Brain microvascular endothelial cell (primary cell): ENCODE data around the gene SOCS4.
"Not testable (repeated sequence)": the region's sequence is repeated elsewhere in the genome, so short reads cannot be mapped to it uniquely, and the experiment has no call there.

Experiments used
- DNase-seq: peaks from one replicate; pipeline ENCODE4 v3.0.0-alpha.2; 2020
- H3K27ac ChIP-seq: fragments of 250-450 bp; sonication (Bioruptor Pico); 2 replicates; pipeline ENCODE4 v1.5.1; 2020; ENCODE audit warnings: mild to moderate bottlenecking, moderate library complexity
- H3K27me3 ChIP-seq: fragments of 250-450 bp; sonication (Bioruptor Pico); replicated peaks from 2 replicates; pipeline ENCODE4 v1.5.1; 2020; ENCODE audit warnings: mild to moderate bottlenecking
- H3K36me3 ChIP-seq: fragments of 250-450 bp; sonication (Bioruptor Pico); replicated peaks from 2 replicates; pipeline ENCODE4 v1.5.1; 2020; ENCODE audit warnings: mild to moderate bottlenecking
- H3K4me3 ChIP-seq: 2 replicates; pipeline ENCODE4 v1.5.1; 2011; ENCODE audit warnings: low read depth, mild to moderate bottlenecking, control low read depth, low read length, moderate library complexity
- CTCF ChIP-seq: IDR thresholded peaks from 2 replicates; pipeline ENCODE4 v1.5.1; 2011; ENCODE audit warnings: low read depth, mild to moderate bottlenecking, moderate library complexity, low read length, control low read depth, inconsistent platforms; ENCODE audit errors: missing control alignments
- in situ Hi-C: cut with HindIII; loops from 2 replicates; pipeline ENCODE4 v1.10.0; 2017; ENCODE audit warnings: low sequenced_read_pairs, low pct_ligation_motif_present

SOCS4 gene

DNA sequence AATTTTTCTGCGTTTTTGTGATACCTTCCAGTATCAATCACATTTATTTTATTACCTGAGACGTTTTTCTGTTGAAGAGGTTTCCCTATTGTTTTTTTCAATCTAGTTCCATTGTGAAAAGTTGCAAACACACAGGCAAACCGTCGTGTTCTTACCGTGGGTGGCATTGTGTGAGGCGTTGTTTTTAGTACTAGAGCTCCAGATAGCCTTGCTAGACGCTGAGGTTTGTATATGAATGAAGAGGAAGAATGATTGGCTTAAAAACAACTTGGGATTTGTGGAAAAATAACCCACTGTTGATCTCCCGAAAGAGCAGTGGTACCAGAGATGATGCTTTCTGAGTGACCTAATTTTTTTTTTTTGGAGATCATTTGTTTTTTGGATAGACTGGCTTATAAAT lies 1.0 kb downstream of the SOCS4 start:
- TF ChIP-seq CTCF, result no peak
- no peaks in the 10 kb centered on the region for H3K36me3 ChIP-seq
- H3K4me3 ChIP-seq, result peak overlapping the region; percentile 92
- no peak for DNase-seq
- in situ Hi-C loops, result no loop called here
- no peaks in the 10 kb centered on the region for H3K27me3 ChIP-seq
- no peak overlapping the region for H3K27ac ChIP-seq

- no peak overlapping the region for H3K27ac ChIP-seq
- H3K4me3 ChIP-seq, result peak overlapping the region; percentile 92
- no peak for DNase-seq
Measured at GRCh38 chr14:55028476-55028875, 1.4 kb downstream of the SOCS4 start.

GRCh38 chr14:55031190-55031589 lies 4.2 kb downstream of the SOCS4 start:
- Histone ChIP-seq H3K4me3 (no peak overlapping the region), H3K36me3 (peaks cover 3% of the 10 kb centered on the region)
- in situ Hi-C loops, result no loop called here

More at GRCh38 chr14:55028476-55028875, 1.4 kb downstream of the SOCS4 start:
- H3K27me3 ChIP-seq, result no peaks in the 10 kb centered on the region
- no peaks in the 10 kb centered on the region for H3K36me3 ChIP-seq
- no peak for TF ChIP-seq CTCF
- in situ Hi-C loops, result no loop called here

DNA sequence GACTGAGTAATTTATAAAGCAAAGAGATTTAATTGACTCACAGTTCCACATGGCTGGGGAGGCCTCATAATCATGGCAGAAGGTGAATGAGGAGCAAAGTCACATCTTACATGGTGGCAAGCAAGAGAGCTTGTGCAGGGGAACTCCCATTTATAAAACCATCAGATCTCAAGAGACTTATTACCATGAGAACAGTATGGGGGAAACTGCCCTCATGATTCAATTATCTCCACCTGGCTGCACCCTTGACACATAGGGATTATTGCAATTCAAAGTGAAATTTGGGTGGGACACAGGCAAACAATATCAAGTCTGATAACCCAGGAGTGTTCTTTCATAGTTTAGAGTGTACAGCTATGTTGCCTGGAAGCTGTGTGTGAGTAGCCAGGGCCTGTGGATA lies 11.0 kb downstream of the SOCS4 start:
- in situ Hi-C loops, H3K36me3 ChIP-seq, DNase-seq: not testable (repeated sequence)

More at GRCh38 chr14:55031190-55031589, 4.2 kb downstream of the SOCS4 start:
- TF ChIP-seq CTCF, result no peak
- no peaks in the 10 kb centered on the region for H3K27me3 ChIP-seq
- no peak for DNase-seq
- H3K27ac ChIP-seq, result no peak overlapping the region

GRCh38 chr14:55038708-55039107 lies 11.7 kb downstream of the SOCS4 start:
- H3K27ac ChIP-seq, result no peak overlapping the region
- in situ Hi-C loops, result no loop called here
- no peak overlapping the region for H3K4me3 ChIP-seq
- no peaks in the 10 kb centered on the region for H3K27me3 ChIP-seq
- H3K36me3 ChIP-seq, result peaks cover 13% of the 10 kb centered on the region
- no peak for DNase-seq
- no peak for TF ChIP-seq CTCF

More for the DNA sequence above, 11.0 kb downstream of the SOCS4 start:
- not testable (repeated sequence) for H3K27ac ChIP-seq, H3K4me3 ChIP-seq, H3K27me3 ChIP-seq

GRCh38 chr14:55043528-55043927 lies 16.5 kb downstream of the SOCS4 start:
- no peak for TF ChIP-seq CTCF
- peaks cover 9% of the 10 kb centered on the region for H3K36me3 ChIP-seq
- no peaks in the 10 kb centered on the region for H3K27me3 ChIP-seq
- no peak for DNase-seq
- in situ Hi-C loops, result no loop called here
- H3K4me3 ChIP-seq, result no peak overlapping the region
- no peak overlapping the region for H3K27ac ChIP-seq
